ENCODE results near the gene SUFU.

SUFU gene

DNA sequence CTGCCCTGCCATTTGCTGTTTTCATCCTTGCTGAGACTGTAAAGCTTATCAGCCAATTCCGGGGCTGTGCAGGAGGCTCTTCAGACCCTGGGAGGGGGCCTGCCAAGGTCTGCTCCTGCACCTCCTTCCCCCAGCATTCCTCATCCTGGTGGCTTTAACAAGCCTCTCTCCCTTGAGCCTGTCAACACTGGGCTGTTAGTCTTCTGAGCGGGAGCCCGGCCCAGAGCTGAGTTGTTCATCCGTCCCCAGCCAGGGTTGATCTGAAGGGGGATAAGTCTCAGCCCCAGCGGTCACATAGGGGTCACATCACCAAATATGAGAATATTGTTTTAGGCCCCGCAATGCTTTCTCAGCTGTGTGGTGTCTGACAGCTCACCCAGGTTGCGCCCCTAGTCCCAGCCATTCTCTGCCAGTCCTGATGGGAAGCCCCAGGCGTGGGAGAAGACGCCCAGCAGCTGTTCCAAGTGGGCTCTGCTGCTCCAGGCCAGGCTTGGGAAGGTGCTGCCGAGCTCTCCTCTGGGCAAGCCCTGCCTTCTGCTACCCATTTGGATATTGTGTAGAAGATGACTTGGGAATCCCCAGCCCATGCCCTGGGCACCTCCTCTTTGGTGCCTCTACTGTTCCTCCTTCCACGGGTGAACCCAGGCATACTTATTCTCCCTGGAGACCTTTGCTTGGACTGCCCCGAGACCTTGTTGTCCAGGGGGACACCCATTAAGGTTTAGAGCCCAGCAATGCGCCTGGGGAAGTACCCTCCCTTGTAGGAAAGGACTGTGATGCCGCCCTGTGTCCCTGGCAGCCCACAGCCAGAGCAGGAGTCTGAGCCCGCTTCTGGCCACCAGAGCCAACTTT, 117.0 kb downstream of the SUFU start:
- DNase-seq (no peak), ATAC-seq (replicated peaks) (no peak)
- no peaks in the 10 kb centered on the region for H3K4me1 Mint-ChIP-seq (ENCODE audit: low read depth in 2 of 2)
- peaks cover 8% of the 10 kb centered on the region for H3K36me3 Mint-ChIP-seq (ENCODE audit: insufficient read depth)
- H3K4me3 Mint-ChIP-seq, result no peak overlapping the region
- no peaks in the 10 kb centered on the region for H3K9me3 Mint-ChIP-seq
- no peaks in the 10 kb centered on the region for H3K27me3 Mint-ChIP-seq
- H3K27ac Mint-ChIP-seq, result peak overlapping the region in 1 of 2 donors; percentile 74

GRCh38 chr10:102621443-102622325, 117.9 kb downstream of the SUFU start:
- no peaks in the 10 kb centered on the region for H3K9me3 Mint-ChIP-seq
- H3K4me1 Mint-ChIP-seq (ENCODE audit: low read depth in 2 of 2), result no peaks in the 10 kb centered on the region
- no peak overlapping the region for H3K4me3 Mint-ChIP-seq
- no peak for DNase-seq
- H3K36me3 Mint-ChIP-seq (ENCODE audit: insufficient read depth), result peaks cover 8% of the 10 kb centered on the region
- peak overlapping the region in 1 of 2 donors; percentile 74 for H3K27ac Mint-ChIP-seq
- no peaks in the 10 kb centered on the region for H3K27me3 Mint-ChIP-seq
- ATAC-seq (replicated peaks), result no peak

- peak overlapping the region; percentile 63 to 64 for H3K27ac Mint-ChIP-seq
- no peak overlapping the region for H3K4me3 Mint-ChIP-seq
- ATAC-seq (replicated peaks) (no peak), DNase-seq (no peak)
- H3K4me1 Mint-ChIP-seq (ENCODE audit: low read depth in 2 of 2), result peaks cover 0 to 2% of the 10 kb centered on the region in 2 donors
- H3K27me3 Mint-ChIP-seq, result no peaks in the 10 kb centered on the region
- H3K36me3 Mint-ChIP-seq (ENCODE audit: insufficient read depth), result no peaks in the 10 kb centered on the region
- H3K9me3 Mint-ChIP-seq, result no peaks in the 10 kb centered on the region
Measured at GRCh38 chr10:102624094-102624493, 120.3 kb downstream of the SUFU start.

- ATAC-seq (replicated peaks), result no peak
- H3K4me1 Mint-ChIP-seq (ENCODE audit: low read depth in 2 of 2), result peaks cover 0 to 2% of the 10 kb centered on the region in 2 donors
- no peaks in the 10 kb centered on the region for H3K9me3 Mint-ChIP-seq
- peak overlapping the region; percentile 63 to 64 for H3K27ac Mint-ChIP-seq
- DNase-seq, result no peak
- no peaks in the 10 kb centered on the region for H3K36me3 Mint-ChIP-seq (ENCODE audit: insufficient read depth)
- H3K27me3 Mint-ChIP-seq, result no peaks in the 10 kb centered on the region
- no peak overlapping the region for H3K4me3 Mint-ChIP-seq
Measured at GRCh38 chr10:102624751-102625645, 121.2 kb downstream of the SUFU start.

- ATAC-seq (replicated peaks) (no peak), DNase-seq (no peak)
- peaks cover 0 to 2% of the 10 kb centered on the region in 2 donors for H3K4me1 Mint-ChIP-seq (ENCODE audit: low read depth in 2 of 2)
- no peak overlapping the region for H3K4me3 Mint-ChIP-seq
- no peaks in the 10 kb centered on the region for H3K27me3 Mint-ChIP-seq
- H3K9me3 Mint-ChIP-seq, result no peaks in the 10 kb centered on the region
- H3K27ac Mint-ChIP-seq, result peak overlapping the region; percentile 64 to 87
- H3K36me3 Mint-ChIP-seq (ENCODE audit: insufficient read depth), result no peaks in the 10 kb centered on the region
Measured at GRCh38 chr10:102626026-102626685, 122.4 kb downstream of the SUFU start.

- no peak for ATAC-seq (replicated peaks)
- Mint-ChIP-seq H3K27me3 (no peaks in the 10 kb centered on the region), H3K36me3 (ENCODE audit: insufficient read depth) (no peaks in the 10 kb centered on the region), H3K4me3 (no peak overlapping the region), H3K4me1 (ENCODE audit: low read depth in 2 of 2) (peaks cover under 1 to 4% of the 10 kb centered on the region in 2 donors), H3K9me3 (no peaks in the 10 kb centered on the region), H3K27ac (peak overlapping the region; percentile 44 to 83)
- no peak for DNase-seq
Measured at GRCh38 chr10:102627291-102627735, 123.5 kb downstream of the SUFU start.

- no peaks in the 10 kb centered on the region for H3K27me3 Mint-ChIP-seq
- H3K27ac Mint-ChIP-seq, result peak overlapping the region; percentile 44 to 83
- H3K4me1 Mint-ChIP-seq (ENCODE audit: low read depth in 2 of 2), result peaks cover 6 to 9% of the 10 kb centered on the region in 2 donors
- H3K9me3 Mint-ChIP-seq, result no peaks in the 10 kb centered on the region
- ATAC-seq (replicated peaks), result no peak
- H3K4me3 Mint-ChIP-seq, result no peak overlapping the region
- DNase-seq, result no peak
- no peaks in the 10 kb centered on the region for H3K36me3 Mint-ChIP-seq (ENCODE audit: insufficient read depth)
Measured at GRCh38 chr10:102627736-102628293, 124.0 kb downstream of the SUFU start.

GRCh38 chr10:102628451-102628911, 124.7 kb downstream of the SUFU start:
- ATAC-seq (replicated peaks) (no peak), DNase-seq (no peak)
- Mint-ChIP-seq H3K36me3 (ENCODE audit: insufficient read depth) (no peaks in the 10 kb centered on the region), H3K27ac (no peak overlapping the region), H3K27me3 (no peaks in the 10 kb centered on the region), H3K4me1 (ENCODE audit: low read depth in 2 of 2) (peaks cover 12 to 14% of the 10 kb centered on the region in 2 donors), H3K4me3 (no peak overlapping the region), H3K9me3 (no peaks in the 10 kb centered on the region)

- H3K4me1 Mint-ChIP-seq (ENCODE audit: low read depth in 2 of 2), result peaks cover 12 to 16% of the 10 kb centered on the region in 2 donors
Measured at GRCh38 chr10:102629661-102630614, 126.2 kb downstream of the SUFU start.

DNA sequence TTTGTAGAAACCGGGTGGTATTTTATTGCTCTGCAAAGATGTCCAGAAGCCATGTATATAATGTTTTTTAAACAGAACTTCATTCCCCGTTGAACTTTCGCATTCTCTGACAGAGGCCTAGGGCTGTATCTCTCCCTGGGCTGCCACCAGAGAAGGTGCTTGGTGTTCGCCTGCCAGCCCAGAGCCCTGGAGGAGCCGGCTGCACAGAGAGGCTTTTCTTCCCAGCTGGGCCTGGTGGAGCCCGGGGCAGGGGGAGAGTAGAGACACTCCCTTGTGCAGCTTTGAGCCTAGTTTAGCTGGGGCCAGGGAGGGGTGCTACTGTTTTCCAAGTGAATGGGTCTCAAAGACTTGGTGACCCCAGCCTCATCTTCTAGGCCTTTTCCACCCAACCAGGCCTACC, 126.9 kb downstream of the SUFU start:
- ATAC-seq (replicated peaks) (no peak), DNase-seq (no peak)
- Mint-ChIP-seq H3K4me1 (ENCODE audit: low read depth in 2 of 2) (peaks cover 18 to 22% of the 10 kb centered on the region in 2 donors), H3K36me3 (ENCODE audit: insufficient read depth) (peaks cover 3% of the 10 kb centered on the region), H3K27ac (peak overlapping the region in 1 of 2 donors; percentile 37), H3K4me3 (no peak overlapping the region), H3K9me3 (no peaks in the 10 kb centered on the region), H3K27me3 (no peaks in the 10 kb centered on the region)

More at GRCh38 chr10:102629661-102630614, 126.2 kb downstream of the SUFU start:
- Mint-ChIP-seq H3K36me3 (ENCODE audit: insufficient read depth) (peaks cover 3% of the 10 kb centered on the region), H3K27ac (no peak overlapping the region), H3K9me3 (no peaks in the 10 kb centered on the region), H3K27me3 (no peaks in the 10 kb centered on the region), H3K4me3 (no peak overlapping the region)
- ATAC-seq (replicated peaks), result no peak
- no peak for DNase-seq

DNA sequence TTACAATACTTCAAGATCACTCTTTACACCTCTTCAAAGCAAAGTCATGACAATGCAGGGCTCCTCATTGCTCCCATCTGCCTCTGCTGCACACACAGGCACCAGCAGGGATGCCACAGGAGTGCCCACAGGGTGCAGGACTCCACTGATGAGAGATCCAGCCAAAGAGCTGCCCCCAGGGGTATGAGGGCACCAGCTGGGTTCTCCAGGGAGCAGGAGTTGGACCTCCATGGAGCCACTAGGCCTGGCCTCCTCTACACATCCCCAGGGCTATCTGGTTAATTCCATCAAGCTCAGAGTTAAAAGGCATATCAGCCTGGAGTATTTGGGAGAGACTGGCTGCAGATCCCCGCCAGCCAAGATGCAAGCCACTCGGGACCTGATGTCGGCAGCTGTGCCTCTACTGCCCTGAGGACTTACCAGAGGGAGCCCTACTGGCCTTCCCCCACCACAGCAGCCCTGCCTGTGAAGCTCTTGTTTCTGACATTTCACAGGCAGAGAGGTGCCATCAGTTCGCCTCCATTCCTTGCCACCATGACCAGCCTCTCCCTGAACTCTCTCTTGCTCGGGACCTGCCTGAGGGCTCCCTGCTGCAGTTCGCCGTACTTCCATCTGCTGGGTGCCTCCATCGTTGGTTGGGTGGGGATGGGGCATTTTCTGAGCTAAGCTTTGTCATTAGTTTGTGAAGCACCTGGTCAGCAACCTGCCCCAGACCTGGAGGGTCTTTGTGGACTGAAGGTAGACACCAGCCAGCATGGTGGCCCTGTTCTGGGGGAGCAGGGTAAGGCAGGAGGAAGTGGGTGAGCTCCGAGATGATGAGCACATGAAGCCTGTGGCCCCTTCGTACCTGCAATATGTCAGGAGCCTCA, 128.0 kb downstream of the SUFU start:
- Mint-ChIP-seq H3K9me3 (no peaks in the 10 kb centered on the region), H3K4me3 (no peak overlapping the region), H3K27me3 (no peaks in the 10 kb centered on the region), H3K36me3 (ENCODE audit: insufficient read depth) (peaks cover 7% of the 10 kb centered on the region), H3K27ac (peak overlapping the region; percentile 76 to 82), H3K4me1 (ENCODE audit: low read depth in 2 of 2) (peaks cover 21 to 25% of the 10 kb centered on the region in 2 donors)
- ATAC-seq (replicated peaks), result no peak
- no peak for DNase-seq

Data from effector memory CD8-positive, alpha-beta T cell (primary cell).